ENCODE measurements around the gene SARNP.

SARNP gene

GRCh38 chr12:55734595-55734994 lies 82.9 kb downstream of the SARNP start:
- Histone ChIP-seq H3K9me3 (ENCODE audit: insufficient read depth, low read length, severe bottlenecking) (no peaks in the 10 kb centered on the region), H4K20me1 (ENCODE audit: insufficient read depth, low read length) (no peaks in the 10 kb centered on the region), H3K9ac (ENCODE audit: low read depth, low read length) (no peak overlapping the region), H3K27me3 (ENCODE audit: insufficient read depth, low read length, poor library complexity) (no peaks in the 10 kb centered on the region), H3K79me2 (ENCODE audit: insufficient read depth, low read length) (no peaks in the 10 kb centered on the region), H3K36me3 (ENCODE audit: insufficient read depth, low read length) (no peaks in the 10 kb centered on the region), H3K27ac (ENCODE audit: low read length) (no peak overlapping the region), H3K4me3 (ENCODE audit: low read depth in 1 of 2, low read length in 2 of 2) (no peak overlapping the region), H3K4me1 (ENCODE audit: insufficient read depth, low read length) (peaks cover 38% of the 10 kb centered on the region), H3K4me2 (ENCODE audit: insufficient read depth, low read length) (no peak overlapping the region), H2AFZ (ENCODE audit: low read depth, low read length) (no peak overlapping the region)
- no peak for DNase-seq
- TF ChIP-seq EZH2 (IDR thresholded peaks at IDR 0.05; ENCODE audit: borderline replicate concordance, low read depth, low read length, severe bottlenecking), result no peak
- TF ChIP-seq, protein P1, sequence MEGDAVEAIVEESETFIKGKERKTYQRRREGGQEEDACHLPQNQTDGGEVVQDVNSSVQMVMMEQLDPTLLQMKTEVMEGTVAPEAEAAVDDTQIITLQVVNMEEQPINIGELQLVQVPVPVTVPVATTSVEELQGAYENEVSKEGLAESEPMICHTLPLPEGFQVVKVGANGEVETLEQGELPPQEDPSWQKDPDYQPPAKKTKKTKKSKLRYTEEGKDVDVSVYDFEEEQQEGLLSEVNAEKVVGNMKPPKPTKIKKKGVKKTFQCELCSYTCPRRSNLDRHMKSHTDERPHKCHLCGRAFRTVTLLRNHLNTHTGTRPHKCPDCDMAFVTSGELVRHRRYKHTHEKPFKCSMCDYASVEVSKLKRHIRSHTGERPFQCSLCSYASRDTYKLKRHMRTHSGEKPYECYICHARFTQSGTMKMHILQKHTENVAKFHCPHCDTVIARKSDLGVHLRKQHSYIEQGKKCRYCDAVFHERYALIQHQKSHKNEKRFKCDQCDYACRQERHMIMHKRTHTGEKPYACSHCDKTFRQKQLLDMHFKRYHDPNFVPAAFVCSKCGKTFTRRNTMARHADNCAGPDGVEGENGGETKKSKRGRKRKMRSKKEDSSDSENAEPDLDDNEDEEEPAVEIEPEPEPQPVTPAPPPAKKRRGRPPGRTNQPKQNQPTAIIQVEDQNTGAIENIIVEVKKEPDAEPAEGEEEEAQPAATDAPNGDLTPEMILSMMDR (IDR thresholded peaks at IDR 0.05; ENCODE audit: borderline replicate concordance, extremely low read depth, low read length, poor library complexity, severe bottlenecking), result no peak
- ATAC-seq (ENCODE audit: insufficient read depth, low read depth), result no peak

DNA sequence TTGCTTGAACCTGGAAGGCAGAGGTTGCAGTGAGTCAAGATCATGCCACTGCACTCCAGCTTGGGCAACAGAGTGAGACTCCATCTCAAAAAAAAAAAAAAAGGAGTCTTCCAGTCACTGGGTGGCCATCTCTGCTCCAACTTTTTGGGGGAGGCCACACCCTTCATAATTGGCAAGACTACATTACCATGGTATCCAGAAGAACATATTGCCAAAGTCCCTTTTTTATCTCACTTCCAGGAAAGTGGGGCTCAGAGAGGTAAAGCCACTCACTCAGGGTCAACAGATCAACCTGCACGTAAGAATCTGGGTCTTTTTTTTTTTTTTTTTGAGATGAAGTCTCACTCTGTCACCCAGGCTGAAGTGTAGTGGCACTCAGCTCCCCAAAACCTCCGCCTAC lies 83.7 kb downstream of the SARNP start:
- H3K4me3 ChIP-seq (ENCODE audit: low read depth in 1 of 2, low read length in 2 of 2), result no peak overlapping the region

DNA sequence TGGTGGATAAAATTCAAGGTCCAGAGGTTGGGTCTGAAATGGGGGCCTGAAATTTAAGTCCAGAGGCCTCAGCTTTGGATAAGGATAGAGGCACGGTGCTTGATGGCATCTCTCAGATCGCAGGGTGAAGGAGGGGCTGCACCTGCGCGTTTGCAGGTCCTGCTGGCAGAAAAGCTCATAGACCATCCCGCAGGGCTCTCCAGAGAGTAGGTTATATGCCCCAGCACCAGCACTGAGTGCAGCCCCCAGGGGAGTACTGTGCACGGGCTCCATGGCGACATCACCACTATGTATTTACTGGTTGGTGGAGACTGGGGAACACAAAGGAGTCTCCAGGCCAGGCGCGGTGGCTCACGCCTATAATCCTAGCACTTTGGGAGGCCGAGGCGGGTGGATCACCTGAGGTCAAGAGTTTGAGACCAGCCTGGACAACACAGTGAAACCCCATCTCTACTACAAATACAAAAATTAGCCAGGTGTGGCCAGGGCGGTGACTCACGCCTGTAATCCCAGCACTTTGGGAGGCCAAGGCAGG lies 84.4 kb downstream of the SARNP start:
- Histone ChIP-seq H2AFZ (ENCODE audit: low read depth, low read length) (no peak overlapping the region), H3K9me3 (ENCODE audit: insufficient read depth, low read length, severe bottlenecking) (no peaks in the 10 kb centered on the region), H3K27ac (ENCODE audit: low read length) (no peak overlapping the region), H4K20me1 (ENCODE audit: insufficient read depth, low read length) (no peaks in the 10 kb centered on the region), H3K79me2 (ENCODE audit: insufficient read depth, low read length) (peaks cover under 1% of the 10 kb centered on the region), H3K4me3 (ENCODE audit: low read depth in 1 of 2, low read length in 2 of 2) (no peak overlapping the region), H3K4me2 (ENCODE audit: insufficient read depth, low read length) (no peak overlapping the region), H3K27me3 (ENCODE audit: insufficient read depth, low read length, poor library complexity) (no peaks in the 10 kb centered on the region), H3K4me1 (ENCODE audit: insufficient read depth, low read length) (peaks cover 38% of the 10 kb centered on the region), H3K9ac (ENCODE audit: low read depth, low read length) (no peak overlapping the region), H3K36me3 (ENCODE audit: insufficient read depth, low read length) (no peaks in the 10 kb centered on the region)
- no peak for DNase-seq
- TF ChIP-seq, protein P1 (IDR thresholded peaks at IDR 0.05; ENCODE audit: borderline replicate concordance, extremely low read depth, low read length, poor library complexity, severe bottlenecking), result no peak
- no peak for TF ChIP-seq EZH2 (IDR thresholded peaks at IDR 0.05; ENCODE audit: borderline replicate concordance, low read depth, low read length, severe bottlenecking)
- ATAC-seq (ENCODE audit: insufficient read depth, low read depth), result no peak

More for the DNA sequence above, 83.7 kb downstream of the SARNP start:
- TF ChIP-seq, protein P1 (IDR thresholded peaks at IDR 0.05; ENCODE audit: borderline replicate concordance, extremely low read depth, low read length, poor library complexity, severe bottlenecking), result no peak
- no peak for TF ChIP-seq EZH2 (IDR thresholded peaks at IDR 0.05; ENCODE audit: borderline replicate concordance, low read depth, low read length, severe bottlenecking)
- no peaks in the 10 kb centered on the region for H3K79me2 ChIP-seq (ENCODE audit: insufficient read depth, low read length)
- no peak overlapping the region for H3K9ac ChIP-seq (ENCODE audit: low read depth, low read length)
- DNase-seq (no peak), ATAC-seq (ENCODE audit: insufficient read depth, low read depth) (no peak)
- H3K27ac ChIP-seq (ENCODE audit: low read length), result no peak overlapping the region
- peaks cover 42% of the 10 kb centered on the region for H3K4me1 ChIP-seq (ENCODE audit: insufficient read depth, low read length)
- no peaks in the 10 kb centered on the region for H3K36me3 ChIP-seq (ENCODE audit: insufficient read depth, low read length)
- H3K9me3 ChIP-seq (ENCODE audit: insufficient read depth, low read length, severe bottlenecking), result no peaks in the 10 kb centered on the region
- H4K20me1 ChIP-seq (ENCODE audit: insufficient read depth, low read length), result no peaks in the 10 kb centered on the region
- H3K27me3 ChIP-seq (ENCODE audit: insufficient read depth, low read length, poor library complexity), result no peaks in the 10 kb centered on the region
- H3K4me2 ChIP-seq (ENCODE audit: insufficient read depth, low read length), result no peak overlapping the region
- no peak overlapping the region for H2AFZ ChIP-seq (ENCODE audit: low read depth, low read length)

All from DND-41 (cell line).